ENCODE measurements around the gene LY86.

- TF ChIP-seq CTCF (IDR thresholded peaks at IDR 0.05; ENCODE audit: insufficient read depth, low read length, poor library complexity, severe bottlenecking) (no peak), EZH2phosphoT487 (conservative IDR thresholded peaks at IDR 0.05; ENCODE audit: low read length) (no peak)
Observed at GRCh38 chr6:6624269-6624990, 35.9 kb downstream of the LY86 start.

Data from SU-DHL-6 (cell line).